GM13977 (cell line): ENCODE measurements around the gene RNF150.
"Not testable (repeated sequence)": the region's sequence is repeated elsewhere in the genome, so short reads cannot be mapped to it uniquely, and the experiment has no call there.

Source experiments
- DNase-seq: peaks from one replicate; pipeline ENCODE4 v3.0.0; 2012; ENCODE audit warnings: low spot score
- in situ Hi-C: fragments of 300-500 bp; cut with MboI; formaldehyde crosslinking; loops from one replicate; pipeline ENCODE4 v1.12.0; 2022; ENCODE audit warnings: low sequenced_read_pairs, low pct_unique_long_range_greater_than_20kb, mixed read lengths, inconsistent platforms; ENCODE audit not compliant: unreplicated experiment
- TF ChIP-seq, protein P1 (sequence below): IDR thresholded peaks from 2 replicates; pipeline ENCODE4 v1.5.1; 2012; ENCODE audit warnings: mild to moderate bottlenecking, control low read depth; ENCODE audit not compliant: insufficient read depth; ENCODE audit errors: extremely low read depth, missing control alignments

Gene RNF150

DNA sequence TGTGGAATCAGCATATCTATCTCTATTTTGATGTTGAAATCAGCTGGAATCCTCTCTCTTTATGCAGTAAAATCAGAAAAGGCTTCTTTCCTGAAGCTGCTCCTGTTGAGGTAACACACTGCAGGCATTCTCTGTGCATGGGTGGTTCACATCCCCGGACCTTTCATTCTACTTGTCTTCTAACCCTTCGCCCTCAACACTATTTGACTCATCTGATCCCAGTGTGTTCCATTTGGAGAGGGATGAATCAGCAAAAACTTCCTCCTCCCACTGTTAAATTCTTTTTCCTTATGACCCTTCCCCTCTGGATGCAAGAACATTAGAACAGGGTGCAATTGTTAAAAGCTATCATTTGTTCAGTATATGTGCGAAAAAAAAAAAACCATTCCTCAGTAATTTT, 67.4 kb downstream of the RNF150 start:
- in situ Hi-C loops, result no loop called here
- TF ChIP-seq, protein P1, sequence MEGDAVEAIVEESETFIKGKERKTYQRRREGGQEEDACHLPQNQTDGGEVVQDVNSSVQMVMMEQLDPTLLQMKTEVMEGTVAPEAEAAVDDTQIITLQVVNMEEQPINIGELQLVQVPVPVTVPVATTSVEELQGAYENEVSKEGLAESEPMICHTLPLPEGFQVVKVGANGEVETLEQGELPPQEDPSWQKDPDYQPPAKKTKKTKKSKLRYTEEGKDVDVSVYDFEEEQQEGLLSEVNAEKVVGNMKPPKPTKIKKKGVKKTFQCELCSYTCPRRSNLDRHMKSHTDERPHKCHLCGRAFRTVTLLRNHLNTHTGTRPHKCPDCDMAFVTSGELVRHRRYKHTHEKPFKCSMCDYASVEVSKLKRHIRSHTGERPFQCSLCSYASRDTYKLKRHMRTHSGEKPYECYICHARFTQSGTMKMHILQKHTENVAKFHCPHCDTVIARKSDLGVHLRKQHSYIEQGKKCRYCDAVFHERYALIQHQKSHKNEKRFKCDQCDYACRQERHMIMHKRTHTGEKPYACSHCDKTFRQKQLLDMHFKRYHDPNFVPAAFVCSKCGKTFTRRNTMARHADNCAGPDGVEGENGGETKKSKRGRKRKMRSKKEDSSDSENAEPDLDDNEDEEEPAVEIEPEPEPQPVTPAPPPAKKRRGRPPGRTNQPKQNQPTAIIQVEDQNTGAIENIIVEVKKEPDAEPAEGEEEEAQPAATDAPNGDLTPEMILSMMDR, result no peak
- DNase-seq, result no peak

DNA sequence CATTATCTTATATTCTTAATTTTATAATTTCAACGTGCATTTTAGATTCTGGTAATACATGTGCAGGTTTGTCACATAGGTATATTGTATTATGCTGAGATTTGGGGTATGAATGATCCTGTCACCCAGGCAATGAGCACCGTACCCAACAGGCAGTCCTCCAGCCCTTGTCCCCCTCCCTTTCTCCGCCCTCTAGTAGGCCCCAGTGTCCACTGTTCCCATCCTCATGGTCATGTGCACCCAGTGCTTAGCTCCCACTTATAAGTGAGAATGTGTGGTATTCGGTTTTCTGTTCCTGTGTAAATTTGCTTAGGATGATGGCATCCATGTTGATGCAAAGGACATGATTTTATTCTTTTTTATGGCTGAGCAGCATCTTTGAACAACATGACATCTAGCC, 70.6 kb downstream of the RNF150 start:
- no peak for DNase-seq
- in situ Hi-C loops, result no loop called here
- TF ChIP-seq, protein P1, result no peak

DNA sequence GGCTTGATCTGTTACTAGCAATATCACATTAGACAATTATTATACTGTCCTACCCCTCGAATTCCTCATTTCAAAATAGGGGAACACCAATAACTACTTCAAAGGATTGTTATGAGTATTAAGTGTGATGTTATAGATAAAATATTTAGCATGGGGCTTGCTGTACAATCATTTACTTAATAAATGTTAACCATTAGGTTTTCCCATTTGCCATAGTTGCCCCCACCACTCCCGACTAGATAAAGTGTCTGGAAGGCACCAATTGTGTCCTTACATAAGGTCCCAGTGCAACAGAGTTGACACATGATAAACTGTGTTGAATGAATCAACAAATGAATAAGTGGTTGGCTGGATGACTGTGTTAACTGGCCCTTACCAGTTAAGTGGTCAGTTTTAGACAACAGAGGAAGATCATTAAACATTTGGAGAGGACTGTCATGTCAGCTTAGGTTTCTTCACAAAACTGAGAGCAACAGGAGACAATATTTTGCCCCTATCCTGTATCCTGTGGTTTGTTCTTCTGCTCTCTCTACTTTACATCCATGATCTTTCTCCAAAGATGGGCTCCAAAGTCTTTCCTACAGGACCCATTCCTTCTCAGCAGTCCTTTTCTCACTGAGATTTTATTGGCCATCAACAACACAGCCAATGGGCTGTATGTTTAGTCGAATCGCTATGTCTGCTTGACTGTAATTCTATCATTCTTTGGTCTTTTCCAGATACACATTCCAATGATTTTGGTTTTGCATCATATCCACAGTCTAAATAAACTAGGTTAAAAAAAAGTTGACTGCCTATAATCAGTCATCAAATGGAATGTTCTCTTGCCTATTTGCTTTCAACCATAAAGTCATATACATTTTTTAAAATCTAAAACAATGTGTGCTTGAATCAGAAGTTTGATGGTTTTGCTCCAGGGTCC, 74.4 kb downstream of the RNF150 start:
- no peak for DNase-seq
- in situ Hi-C loops, result no loop called here
- TF ChIP-seq, protein P1, result no peak

DNA sequence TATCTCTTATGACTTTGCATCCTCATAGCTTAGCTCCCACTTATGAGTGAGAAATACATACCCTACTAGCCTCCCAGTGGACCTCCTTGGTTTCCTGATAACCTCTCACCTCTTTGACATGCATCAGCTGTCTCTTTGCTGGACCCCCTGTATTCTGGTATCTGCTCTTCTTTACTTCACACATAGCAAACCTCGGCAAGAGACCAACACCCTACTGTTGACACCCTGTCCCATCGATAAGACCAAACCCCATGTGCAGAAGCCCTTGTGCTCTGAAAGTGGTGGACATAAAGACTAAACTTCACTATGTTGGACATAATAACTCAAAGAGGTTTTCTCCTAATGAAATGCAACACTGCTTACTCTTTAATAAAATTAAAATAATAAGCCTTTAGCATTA, 75.7 kb downstream of the RNF150 start:
- DNase-seq, result no peak
- in situ Hi-C loops, result no loop called here
- TF ChIP-seq, protein P1, result no peak

DNA sequence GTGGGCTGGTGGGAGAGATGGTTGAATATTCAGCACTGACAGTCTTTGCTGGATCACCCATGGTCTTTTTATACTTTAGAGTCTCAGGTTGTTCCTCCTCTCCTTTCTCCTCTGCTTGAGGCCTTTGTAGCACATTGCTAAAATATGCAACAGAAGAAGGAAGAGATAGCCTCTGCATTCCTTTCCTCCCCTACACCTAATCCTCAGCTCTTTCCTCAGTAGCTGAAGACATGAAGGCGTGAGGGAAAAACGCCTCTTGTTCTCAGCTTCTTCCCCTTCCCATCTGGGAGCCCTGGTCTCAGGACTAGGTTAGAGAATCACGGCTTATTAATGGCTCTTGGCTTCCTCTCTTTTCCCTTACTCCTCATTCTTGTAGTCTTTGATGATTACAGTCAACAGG, 76.8 kb downstream of the RNF150 start:
- TF ChIP-seq, protein P1, result no peak
- in situ Hi-C loops, result no loop called here
- no peak for DNase-seq

DNA sequence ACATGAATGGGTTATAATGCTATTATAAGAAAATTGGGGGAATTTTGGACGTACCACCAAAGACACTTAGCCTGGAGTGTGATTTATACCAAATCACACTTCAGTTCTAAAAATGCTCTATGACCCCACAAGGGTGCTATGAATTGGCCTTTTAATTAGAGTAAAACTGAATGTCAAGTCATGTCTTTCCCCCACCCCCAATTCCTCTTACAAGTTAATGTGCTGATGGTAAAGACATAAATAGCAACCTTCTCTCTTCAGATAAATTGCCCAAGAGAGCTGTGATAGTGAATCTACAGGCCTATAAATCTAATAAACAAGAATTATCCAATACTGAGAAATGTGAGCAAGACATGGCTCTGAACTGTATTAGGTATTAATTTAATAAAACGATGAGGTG, 78.8 kb downstream of the RNF150 start:
- in situ Hi-C loops, result no loop called here
- TF ChIP-seq, protein P1, result no peak
- DNase-seq, result no peak

DNA sequence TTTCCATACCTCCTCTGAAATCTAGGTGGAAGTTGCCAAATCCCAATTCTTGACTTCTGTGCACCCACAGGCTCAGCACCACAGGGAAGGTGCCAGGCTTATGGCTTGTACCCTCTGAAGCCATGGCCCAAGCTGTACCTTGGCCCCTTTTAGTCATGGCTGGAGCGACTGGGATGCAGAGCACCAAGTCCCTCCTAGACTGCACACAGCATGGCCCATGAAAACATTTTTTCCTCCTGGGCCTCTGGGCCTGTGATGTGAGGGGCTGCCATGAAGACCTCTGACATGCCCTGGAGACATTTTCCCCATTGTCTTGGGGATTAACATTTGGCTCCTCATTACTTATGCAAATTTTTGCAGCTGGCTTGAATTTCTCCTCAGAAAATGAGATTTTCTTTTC, 82.3 kb downstream of the RNF150 start:
- DNase-seq, in situ Hi-C loops: not testable (repeated sequence)
